A549 (cell line): ENCODE results near the gene MEOX1. TPM values are rescaled to one million over a fixed set of nuclear protein-coding genes. Genes with fewer than 3 reads are reported as not detected.

ENCODE experiments used
- ATAC-seq, 2 experiments: fragments of 200-7000 bp in 1 of 2; fragments of >200 bp in 1 of 2; cut with Nextera tagmentation in 1 of 2; cut with Tn5 transposase in 1 of 2; 3 replicates each; pipeline versions ENCODE4 v1.8.0 to v1.9.1; 2018 to 2020; ENCODE audit warnings: mild to moderate bottlenecking in 1 of 2, moderate library complexity in 1 of 2
- CTCF ChIA-PET: fragments of 300-600 bp; sonication (Branson Sonifier 250); formaldehyde crosslinking; extraction: SDS; loops from one replicate; lab custom pipeline; 2021; ENCODE audit warnings: antibody characterized with exemption, inconsistent platforms; lab: Yijun Ruan, JAX
- POLR2A ChIA-PET: fragments of 350-600 bp; formaldehyde crosslinking; extraction: SDS; loops from one replicate; lab custom pipeline; 2021; ENCODE audit warnings: antibody characterized with exemption, inconsistent platforms; lab: Yijun Ruan, JAX
- DNase-seq, 2 experiments: peaks; one replicate each; pipeline versions ENCODE4 v3.0.0 to v3.0.0-alpha.2; 2011 to 2016; ENCODE audit warnings: low read depth in 1 of 2, low spot score in 1 of 2
- FAIRE-seq: peaks from 2 replicates; lab custom pipeline; 2011; peaks lifted over from hg19 to GRCh38; lab: Jason Lieb, UNC
- H3K27ac ChIP-seq, 2 experiments: fragments of >200 bp; sonication (Bioruptor Twin); formaldehyde crosslinking; 3 replicates each; pipeline ENCODE4 v1.5.1; 2016 to 2017
- H3K4me1 ChIP-seq: fragments of >200 bp; sonication (Bioruptor Twin); formaldehyde crosslinking; 3 replicates; pipeline ENCODE4 v1.6.1; 2016
- H3K4me2 ChIP-seq: fragments of >200 bp; sonication (Bioruptor Twin); formaldehyde crosslinking; 3 replicates; pipeline ENCODE4 v1.6.1; 2016
- H3K4me3 ChIP-seq: fragments of >200 bp; sonication (Bioruptor Twin); formaldehyde crosslinking; 3 replicates; pipeline ENCODE4 v1.5.1; 2016
- H3K9me3 ChIP-seq: fragments of >200 bp; sonication (Bioruptor Twin); formaldehyde crosslinking; 3 replicates; pipeline ENCODE4 v1.6.1; 2016
- CBX8 ChIP-seq: fragments of 200-600 bp; sonication (generic); IDR thresholded peaks from 2 replicates; pipeline ENCODE4 v1.6.1; 2016
- CEBPB ChIP-seq, 2 experiments: fragments of >200 bp in 1 of 2; sonication (Bioruptor Twin) in 1 of 2; formaldehyde crosslinking in 1 of 2; IDR thresholded peaks; 2 replicates each; pipeline ENCODE4 v1.6.1; 2012 to 2016
- EHMT2 ChIP-seq: fragments of 200-600 bp; sonication (generic); IDR thresholded peaks from 2 replicates; pipeline ENCODE4 v1.6.1; 2016; ENCODE audit warnings: antibody characterized with exemption, low read depth, mild to moderate bottlenecking, moderate library complexity
- HOXB5 ChIP-seq: fragments of 250-450 bp; sonication (Bioruptor Pico); IDR thresholded peaks from 2 replicates; pipeline ENCODE4 v1.5.0; 2020; ENCODE audit warnings: mild to moderate bottlenecking, moderate library complexity
- JUN ChIP-seq, 2 experiments: fragments of >200 bp; sonication (Bioruptor Twin); formaldehyde crosslinking; IDR thresholded peaks; 2 replicates in 1 of 2; 3 replicates in 1 of 2; pipeline ENCODE4 v1.6.1; 2016 to 2017
- KDM1A ChIP-seq: fragments of 200-600 bp; sonication (generic); IDR thresholded peaks from 2 replicates; pipeline ENCODE4 v1.6.1; 2016; ENCODE audit warnings: low read depth, mild to moderate bottlenecking
- KDM5A ChIP-seq: fragments of 200-600 bp; sonication (generic); IDR thresholded peaks from 2 replicates; pipeline ENCODE4 v1.6.1; 2016; ENCODE audit warnings: antibody characterized with exemption, mild to moderate bottlenecking
- MAFK ChIP-seq: fragments of 450-650 bp; IDR thresholded peaks from 2 replicates; pipeline ENCODE4 v1.6.1; 2014; ENCODE audit not compliant: partially characterized antibody
- MYC ChIP-seq: IDR thresholded peaks from 2 replicates; pipeline ENCODE4 v1.6.1; 2012; ENCODE audit warnings: mild to moderate bottlenecking, inconsistent platforms, low read length, improper control_type of control experiment, borderline replicate concordance
- RAD21 ChIP-seq, 2 experiments: fragments of >200 bp in 1 of 2; sonication (Bioruptor Twin) in 1 of 2; formaldehyde crosslinking in 1 of 2; IDR thresholded peaks in 1 of 2; conservative IDR thresholded peaks in 1 of 2; 2 replicates in 1 of 2; 3 replicates in 1 of 2; pipeline ENCODE4 v1.6.1; 2012 to 2018; ENCODE audit warnings: inconsistent platforms in 1 of 2
- RCOR1 ChIP-seq: fragments of 150-350 bp; IDR thresholded peaks from 2 replicates; pipeline ENCODE4 v1.6.1; 2014; ENCODE audit warnings: antibody characterized with exemption, low read length, low read depth
- RFX5 ChIP-seq: fragments of 450-650 bp; IDR thresholded peaks from 2 replicates; pipeline ENCODE4 v1.7.1; 2014; ENCODE audit warnings: antibody characterized with exemption, mild to moderate bottlenecking, moderate library complexity
- SREBF2 ChIP-seq: fragments of 450-650 bp; IDR thresholded peaks from 2 replicates; pipeline ENCODE4 v1.6.1; 2014; ENCODE audit warnings: mild to moderate bottlenecking, moderate library complexity
- ZC3H11A ChIP-seq: fragments of 450-650 bp; IDR thresholded peaks from 2 replicates; pipeline ENCODE4 v1.6.1; 2014; ENCODE audit warnings: antibody characterized with exemption, mild to moderate bottlenecking
- ZFP36 ChIP-seq: fragments of 450-650 bp; IDR thresholded peaks from 2 replicates; pipeline ENCODE4 v1.6.1; 2014; ENCODE audit warnings: borderline replicate concordance; ENCODE audit not compliant: partially characterized antibody
- WGBS: methylation state at CpG from one replicate; pipeline ENCODE4 v1.1.6; 2017; ENCODE audit errors: missing lambda C conversion rate; 5-methylcytosine and 5-hydroxymethylcytosine counted together
- polyA plus RNA-seq, 4 experiments: library from polyadenylated mRNA; depleted of rRNA in 3 of 4; stranded (reverse); fragments of >200 nt; fragmentation: RNase III in 1 of 4; extraction: RNeasy Plus Mini Kit Qiagen cat#74134 plus additional on column Dnase treatment in 1 of 4; gene quantifications; 2 replicates in 3 of 4; 3 replicates in 1 of 4; pipeline ENCODE4 v1.2.3, GENCODE V29; 2011 to 2017
- TF ChIP-seq, protein P1 (sequence below): fragments of 150-350 bp; IDR thresholded peaks from 2 replicates; pipeline ENCODE4 v1.6.1; 2014; ENCODE audit warnings: low read depth, mild to moderate bottlenecking, low read length
- TF ChIP-seq, protein P2 (sequence below): IDR thresholded peaks from 2 replicates; pipeline ENCODE4 v1.6.1; 2012; ENCODE audit warnings: low read depth, borderline replicate concordance
- TF ChIP-seq, protein P3 (sequence below): fragments of >200 bp; sonication (Bioruptor Twin); formaldehyde crosslinking; IDR thresholded peaks from 2 replicates; pipeline ENCODE4 v1.6.1; 2016
- TF ChIP-seq, protein P4 (sequence below): fragments of 450-650 bp; IDR thresholded peaks from 2 replicates; pipeline ENCODE4 v1.6.1; 2014; ENCODE audit warnings: antibody characterized with exemption
- TF ChIP-seq, protein P5 (sequence below): fragments of 250-450 bp; sonication (Bioruptor Pico); IDR thresholded peaks from 2 replicates; pipeline ENCODE4 v1.5.0; 2021; ENCODE audit warnings: mild to moderate bottlenecking, moderate library complexity, borderline replicate concordance

The MEOX1 gene
- polyA plus RNA-seq, 2 of the 4 experiments (the other 2 are of a cell fraction): not detected

DNA sequence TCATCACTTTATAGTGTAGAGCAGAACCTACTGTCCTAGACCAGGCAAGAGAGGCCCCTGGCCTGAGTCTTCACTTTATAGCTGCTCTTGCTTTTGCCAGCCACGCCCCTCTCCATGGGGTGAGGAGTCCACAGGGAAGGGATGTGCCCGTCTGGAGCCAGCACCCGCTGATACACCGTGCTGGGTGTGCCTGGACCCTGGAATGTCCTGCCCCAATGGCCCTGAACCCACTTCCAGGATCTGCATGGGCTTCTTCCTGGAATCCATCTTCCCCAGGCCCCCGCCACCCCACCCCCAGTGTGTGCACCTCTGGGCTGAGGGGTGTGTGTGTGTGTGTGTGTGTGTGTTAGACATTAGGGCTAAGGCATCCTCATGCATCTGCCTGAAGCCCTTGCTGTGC lies 44.9 kb downstream of the MEOX1 start:
- H3K4me1 ChIP-seq: 0 out of 3 replicates have a peak, but pooled peaks cover 10% of the 10 kb centered on the region
- no peak overlapping the region for H3K4me3 ChIP-seq
- ChIA-PET POLR2A (no interaction called here), CTCF (interaction anchor here (0.9 to 4.6 kb wide), 3 partner anchors 40 to 57 kb away, joined by 4 to 31 read pairs (median 5); no protein-coding TSS in a partner anchor)
- H3K4me2 ChIP-seq: no peak overlapping the region
- no peaks in the 10 kb centered on the region for H3K9me3 ChIP-seq
- no peak for FAIRE-seq
- TF ChIP-seq ZFP36 (no peak), RFX5 (no peak), HOXB5 (CRISPR knock-in tag) (no peak)
- TF ChIP-seq, protein P1, sequence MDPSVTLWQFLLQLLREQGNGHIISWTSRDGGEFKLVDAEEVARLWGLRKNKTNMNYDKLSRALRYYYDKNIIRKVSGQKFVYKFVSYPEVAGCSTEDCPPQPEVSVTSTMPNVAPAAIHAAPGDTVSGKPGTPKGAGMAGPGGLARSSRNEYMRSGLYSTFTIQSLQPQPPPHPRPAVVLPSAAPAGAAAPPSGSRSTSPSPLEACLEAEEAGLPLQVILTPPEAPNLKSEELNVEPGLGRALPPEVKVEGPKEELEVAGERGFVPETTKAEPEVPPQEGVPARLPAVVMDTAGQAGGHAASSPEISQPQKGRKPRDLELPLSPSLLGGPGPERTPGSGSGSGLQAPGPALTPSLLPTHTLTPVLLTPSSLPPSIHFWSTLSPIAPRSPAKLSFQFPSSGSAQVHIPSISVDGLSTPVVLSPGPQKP: no peak
- H3K27ac ChIP-seq: no peak overlapping the region
- peak; percentile 14 to 38; a peak in 3 of 6 replicates for ATAC-seq
- DNase-seq: no peak
- WGBS: 66% methylated on average over 4 of the region's 5 CpGs

DNA sequence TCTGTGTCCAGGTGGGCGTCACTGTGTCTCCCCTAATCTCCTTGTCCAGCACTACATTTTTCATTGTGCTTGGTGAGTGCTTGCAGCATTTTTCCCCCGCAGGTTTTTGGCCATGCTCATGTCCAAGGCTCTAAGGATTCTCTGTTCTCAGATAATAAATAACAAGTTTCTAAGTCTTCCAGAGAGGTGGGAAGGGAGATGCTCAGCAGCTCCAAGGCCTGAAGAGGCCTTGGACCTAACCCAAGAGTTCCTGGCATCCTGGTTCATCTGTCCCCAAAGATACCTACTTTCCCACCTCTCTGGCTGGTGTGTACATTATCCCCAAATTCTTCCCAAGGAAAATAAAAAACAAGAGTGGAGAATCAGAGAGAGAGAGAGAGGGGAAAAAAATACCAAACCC lies 45.3 kb downstream of the MEOX1 start:
- H3K4me3 ChIP-seq: no peak overlapping the region
- POLR2A ChIA-PET: no interaction called here
- TF ChIP-seq MAFK: no peak
- TF ChIP-seq CEBPB (IDR thresholded peaks at IDR 0.05): no peak
- TF ChIP-seq SREBF2: no peak
- no peak for TF ChIP-seq RAD21 (conservative IDR thresholded peaks at IDR 0.05 in 1 of 2, IDR thresholded peaks at IDR 0.05 in 1 of 2)
- TF ChIP-seq, protein P2, sequence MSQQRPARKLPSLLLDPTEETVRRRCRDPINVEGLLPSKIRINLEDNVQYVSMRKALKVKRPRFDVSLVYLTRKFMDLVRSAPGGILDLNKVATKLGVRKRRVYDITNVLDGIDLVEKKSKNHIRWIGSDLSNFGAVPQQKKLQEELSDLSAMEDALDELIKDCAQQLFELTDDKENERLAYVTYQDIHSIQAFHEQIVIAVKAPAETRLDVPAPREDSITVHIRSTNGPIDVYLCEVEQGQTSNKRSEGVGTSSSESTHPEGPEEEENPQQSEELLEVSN: no peak
- no peak for TF ChIP-seq KDM5A
- no peak for TF ChIP-seq KDM1A
- H3K9me3 ChIP-seq: peaks cover 3% of the 10 kb centered on the region; the same call in 2 of the 3 replicates
- 53% methylated on average over 2 of the region's 2 CpGs for WGBS
- CTCF ChIA-PET: interaction anchor here (4.6 kb wide), 1 partner anchor 40 kb away, joined by 31 read pairs; no protein-coding TSS in a partner anchor
- DNase-seq (no peak), FAIRE-seq (no peak), ATAC-seq (no peak)
- no peak overlapping the region for H3K27ac ChIP-seq
- 0 out of 3 replicates have a peak, but pooled peaks cover 10% of the 10 kb centered on the region for H3K4me1 ChIP-seq
- H3K4me2 ChIP-seq: no peak overlapping the region

DNA sequence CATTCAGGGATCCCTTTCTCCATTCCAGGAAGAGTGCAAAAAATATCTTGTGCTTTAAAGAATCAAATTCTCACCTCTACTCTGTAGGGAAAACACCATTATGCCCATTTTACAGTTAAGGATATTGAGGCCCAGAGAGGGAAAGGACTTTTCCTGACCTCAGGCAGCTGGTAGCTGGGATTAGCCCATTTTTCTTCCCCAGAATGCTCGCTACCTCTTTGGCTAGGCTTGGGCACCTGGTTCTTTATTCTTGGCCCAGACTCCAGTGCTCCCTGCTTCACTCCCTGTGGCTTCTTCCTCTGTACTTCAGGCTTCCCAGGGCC lies 45.7 kb downstream of the MEOX1 start:
- H3K27ac ChIP-seq: no peak overlapping the region
- WGBS: 81% methylated on average over 1 of the region's 1 CpG
- TF ChIP-seq, protein P3, sequence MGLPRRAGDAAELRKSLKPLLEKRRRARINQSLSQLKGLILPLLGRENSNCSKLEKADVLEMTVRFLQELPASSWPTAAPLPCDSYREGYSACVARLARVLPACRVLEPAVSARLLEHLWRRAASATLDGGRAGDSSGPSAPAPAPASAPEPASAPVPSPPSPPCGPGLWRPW: no peak
- TF ChIP-seq, protein P1: no peak
- TF ChIP-seq CBX8: no peak
- TF ChIP-seq ZFP36: no peak
- no peak for TF ChIP-seq RCOR1
- TF ChIP-seq ZC3H11A: no peak
- TF ChIP-seq, protein P4, sequence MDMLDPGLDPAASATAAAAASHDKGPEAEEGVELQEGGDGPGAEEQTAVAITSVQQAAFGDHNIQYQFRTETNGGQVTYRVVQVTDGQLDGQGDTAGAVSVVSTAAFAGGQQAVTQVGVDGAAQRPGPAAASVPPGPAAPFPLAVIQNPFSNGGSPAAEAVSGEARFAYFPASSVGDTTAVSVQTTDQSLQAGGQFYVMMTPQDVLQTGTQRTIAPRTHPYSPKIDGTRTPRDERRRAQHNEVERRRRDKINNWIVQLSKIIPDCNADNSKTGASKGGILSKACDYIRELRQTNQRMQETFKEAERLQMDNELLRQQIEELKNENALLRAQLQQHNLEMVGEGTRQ: no peak
- TF ChIP-seq MYC: no peak
- TF ChIP-seq HOXB5 (CRISPR knock-in tag): no peak
- TF ChIP-seq EHMT2: no peak
- no peak for TF ChIP-seq JUN (IDR thresholded peaks at IDR 0.05)
- TF ChIP-seq, protein P5, sequence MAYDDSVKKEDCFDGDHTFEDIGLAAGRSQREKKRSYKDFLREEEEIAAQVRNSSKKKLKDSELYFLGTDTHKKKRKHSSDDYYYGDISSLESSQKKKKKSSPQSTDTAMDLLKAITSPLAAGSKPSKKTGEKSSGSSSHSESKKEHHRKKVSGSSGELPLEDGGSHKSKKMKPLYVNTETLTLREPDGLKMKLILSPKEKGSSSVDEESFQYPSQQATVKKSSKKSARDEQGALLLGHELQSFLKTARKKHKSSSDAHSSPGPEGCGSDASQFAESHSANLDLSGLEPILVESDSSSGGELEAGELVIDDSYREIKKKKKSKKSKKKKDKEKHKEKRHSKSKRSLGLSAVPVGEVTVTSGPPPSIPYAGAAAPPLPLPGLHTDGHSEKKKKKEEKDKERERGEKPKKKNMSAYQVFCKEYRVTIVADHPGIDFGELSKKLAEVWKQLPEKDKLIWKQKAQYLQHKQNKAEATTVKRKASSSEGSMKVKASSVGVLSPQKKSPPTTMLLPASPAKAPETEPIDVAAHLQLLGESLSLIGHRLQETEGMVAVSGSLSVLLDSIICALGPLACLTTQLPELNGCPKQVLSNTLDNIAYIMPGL (CRISPR knock-in tag): no peak
- TF ChIP-seq, all 56 proteins: peak for 0
- DNase-seq (no peak), ATAC-seq (no peak), FAIRE-seq (no peak)
- ChIA-PET CTCF (interaction anchor here (0.8 to 4.6 kb wide), 2 partner anchors 15 to 39 kb away, joined by 3 to 31 read pairs; no protein-coding TSS in a partner anchor), POLR2A (no interaction called here)
- no peak overlapping the region for H3K4me3 ChIP-seq
- H3K4me1 ChIP-seq: 0 out of 3 replicates have a peak, but pooled peaks cover 10% of the 10 kb centered on the region
- no peak overlapping the region for H3K4me2 ChIP-seq
- peaks cover 7% of the 10 kb centered on the region; the same call in 2 of the 3 replicates for H3K9me3 ChIP-seq
